ENCODE results near the gene PWP2. TPM values are rescaled to one million over a fixed set of nuclear protein-coding genes. Genes with fewer than 3 reads are reported as not detected.
"Not testable (repeated sequence)": the region's sequence is repeated elsewhere in the genome, so short reads cannot be mapped to it uniquely, and the experiment has no call there.

PWP2 gene
- total RNA-seq, 1 experiment from 2014 or later: 6.0 TPM

GRCh38 chr21:44167527-44167926 is 60.3 kb downstream of the PWP2 start:
- H3K4me1 ChIP-seq (ENCODE audit: insufficient read depth, low read length); H3K36me3 Mint-ChIP-seq (ENCODE audit: insufficient read depth in 1 of 3, low read depth in 3 of 3); H2AFZ ChIP-seq (ENCODE audit: low read length); H3K14ac ChIP-seq (ENCODE audit: insufficient read depth, low read length); H2BK20ac ChIP-seq (ENCODE audit: low read depth, low read length, poor library complexity, severe bottlenecking); H3K79me2 ChIP-seq (ENCODE audit: insufficient read depth, low read length); H3K27ac Mint-ChIP-seq; H2BK12ac ChIP-seq (ENCODE audit: insufficient read length, low read depth, low read length); H2BK120ac ChIP-seq (ENCODE audit: low read depth, low read length, poor library complexity, severe bottlenecking); H3K56ac ChIP-seq (ENCODE audit: insufficient read length, low read depth, low read length); H3K27ac ChIP-seq (ENCODE audit: insufficient read length, low read depth, low read length); H3K23ac ChIP-seq (ENCODE audit: insufficient read length, low read depth, low read length); H3K18ac ChIP-seq (ENCODE audit: insufficient read length, low read depth, low read length); H4K5ac ChIP-seq (ENCODE audit: insufficient read length, low read depth, low read length); H3T11ph ChIP-seq (ENCODE audit: low read length); H3K27me3 Mint-ChIP-seq (ENCODE audit: low read depth); H4K91ac ChIP-seq (ENCODE audit: insufficient read length, low read depth, low read length); H3K4me2 ChIP-seq (ENCODE audit: insufficient read depth, insufficient read length, low read length); H4K8ac ChIP-seq (replicated peaks; ENCODE audit: insufficient read length, low read depth, low read length); H3K9me3 ChIP-seq (ENCODE audit: control insufficient read depth, low read depth, low read length); H3K4me1 Mint-ChIP-seq; H2BK5ac ChIP-seq (ENCODE audit: insufficient read length, low read length); H3K23me2 ChIP-seq (ENCODE audit: insufficient read length, low read depth, low read length, poor library complexity, severe bottlenecking); H3K9me3 Mint-ChIP-seq; H3K79me1 ChIP-seq (ENCODE audit: insufficient read depth, low read depth, low read length, poor library complexity, severe bottlenecking); H3K4me3 Mint-ChIP-seq; DNase-seq; H3K9ac ChIP-seq (ENCODE audit: extremely low read depth, insufficient read length, low read length); H2AK5ac ChIP-seq (ENCODE audit: insufficient read length, low read length); H3K27me3 ChIP-seq (ENCODE audit: insufficient read depth, low read length); H2BK15ac ChIP-seq (ENCODE audit: low read depth, low read length); H4K20me1 ChIP-seq (ENCODE audit: control insufficient read depth, insufficient read depth, insufficient read length); H3K4ac ChIP-seq (ENCODE audit: low read depth, low read length): not testable (repeated sequence)
- WGBS (ENCODE audit: extremely low coverage, insufficient read length, low lambda C conversion rate): no CpG with 5 or more reads among the region's 11 CpGs

- H3K4me1 ChIP-seq (ENCODE audit: insufficient read depth, low read length); H3K9me3 Mint-ChIP-seq; H2BK20ac ChIP-seq (ENCODE audit: low read depth, low read length, poor library complexity, severe bottlenecking); H2BK12ac ChIP-seq (ENCODE audit: insufficient read length, low read depth, low read length); H3K4me2 ChIP-seq (ENCODE audit: insufficient read depth, insufficient read length, low read length); H3K27ac ChIP-seq (ENCODE audit: insufficient read length, low read depth, low read length); H3K18ac ChIP-seq (ENCODE audit: insufficient read length, low read depth, low read length); H3K27me3 Mint-ChIP-seq (ENCODE audit: low read depth); H2BK15ac ChIP-seq (ENCODE audit: low read depth, low read length); H4K20me1 ChIP-seq (ENCODE audit: control insufficient read depth, insufficient read depth, insufficient read length); H3K27ac Mint-ChIP-seq; H3K79me1 ChIP-seq (ENCODE audit: insufficient read depth, low read depth, low read length, poor library complexity, severe bottlenecking); H3K9ac ChIP-seq (ENCODE audit: extremely low read depth, insufficient read length, low read length); H4K91ac ChIP-seq (ENCODE audit: insufficient read length, low read depth, low read length); H2AK5ac ChIP-seq (ENCODE audit: insufficient read length, low read length); H4K5ac ChIP-seq (ENCODE audit: insufficient read length, low read depth, low read length); H3K4me3 Mint-ChIP-seq; H3K4ac ChIP-seq (ENCODE audit: low read depth, low read length); H3K56ac ChIP-seq (ENCODE audit: insufficient read length, low read depth, low read length); H2AFZ ChIP-seq (ENCODE audit: low read length); H2BK5ac ChIP-seq (ENCODE audit: insufficient read length, low read length); H3K9me3 ChIP-seq (ENCODE audit: control insufficient read depth, low read depth, low read length); H3K27me3 ChIP-seq (ENCODE audit: insufficient read depth, low read length); H3K14ac ChIP-seq (ENCODE audit: insufficient read depth, low read length); H3K79me2 ChIP-seq (ENCODE audit: insufficient read depth, low read length); H3K36me3 Mint-ChIP-seq (ENCODE audit: insufficient read depth in 1 of 3, low read depth in 3 of 3); H3K23ac ChIP-seq (ENCODE audit: insufficient read length, low read depth, low read length); H3K4me1 Mint-ChIP-seq; H3T11ph ChIP-seq (ENCODE audit: low read length); H3K23me2 ChIP-seq (ENCODE audit: insufficient read length, low read depth, low read length, poor library complexity, severe bottlenecking); DNase-seq; H2BK120ac ChIP-seq (ENCODE audit: low read depth, low read length, poor library complexity, severe bottlenecking); H4K8ac ChIP-seq (replicated peaks; ENCODE audit: insufficient read length, low read depth, low read length): not testable (repeated sequence)
- no CpG with 5 or more reads among the region's 10 CpGs for WGBS (ENCODE audit: extremely low coverage, insufficient read length, low lambda C conversion rate)
Observed at GRCh38 chr21:44170326-44170725, 63.1 kb downstream of the PWP2 start.

Data from H9 (cell line).